Thyroid gland (tissue), 4 donors: ENCODE data around the gene CNOT2.

Source experiments
- CTCF ChIP-seq, 6 experiments: fragments of 200-600 bp in 3 of 6; fragments of 450-650 bp in 3 of 6; sonication (generic) in 3 of 6; IDR thresholded peaks; one replicate each; pipeline ENCODE4 v1.5.1; 2016 to 2019; ENCODE audit warnings: antibody characterized with exemption in 6 of 6, mild to moderate bottlenecking in 2 of 6, inconsistent platforms in 1 of 6, moderate library complexity in 1 of 6
- POLR2A ChIP-seq, 2 donors: fragments of 450-650 bp; IDR thresholded peaks; one replicate each; pipeline ENCODE4 v1.6.1; 2017; ENCODE audit warnings: antibody characterized with exemption in 2 of 2, mild to moderate bottlenecking in 2 of 2, moderate library complexity in 1 of 2

- TF ChIP-seq CTCF (IDR thresholded peaks at IDR 0.05), result no peak
- TF ChIP-seq POLR2A (IDR thresholded peaks at IDR 0.05), result no peak
These were observed 122.1 kb downstream of the CNOT2 start for GRCh38 chr12:70365398-70365647.
